GM18511 (cell line): ENCODE data around the gene DCT.

Experiments
- ATAC-seq: cut with Tn5 transposase; IDR thresholded peaks from one replicate; pipeline ENCODE4 v1.9.1; 2021; ENCODE audit warnings: mild to moderate bottlenecking, moderate library complexity; ENCODE audit not compliant: unreplicated experiment

DCT gene

DNA sequence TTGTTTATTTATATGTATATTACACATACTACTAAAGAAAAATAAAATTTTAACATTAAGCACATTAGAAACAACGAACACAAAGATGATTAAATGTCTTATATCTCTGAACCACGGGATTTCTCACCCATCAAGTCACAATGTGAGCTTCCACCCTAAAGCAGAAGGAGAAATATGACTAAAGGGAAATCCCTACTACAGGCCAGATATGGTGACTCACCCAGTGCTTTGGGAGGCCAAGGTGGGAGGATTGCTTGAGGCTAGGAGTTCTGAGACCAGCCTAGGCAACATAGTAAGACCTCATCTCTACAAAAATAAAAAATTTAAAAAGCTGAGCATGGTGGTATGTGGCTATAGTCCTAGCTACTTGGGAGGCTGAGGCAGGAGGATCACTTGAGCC, 24.6 kb downstream of the DCT start:
- no peak for ATAC-seq

- ATAC-seq = no peak
Observed at GRCh38 chr13:94454334-94454733, 25.1 kb downstream of the DCT start.

GRCh38 chr13:94444826-94445225, 34.7 kb downstream of the DCT start:
- no peak for ATAC-seq

GRCh38 chr13:94435604-94436226, 43.8 kb downstream of the DCT start:
- ATAC-seq = peak; percentile 74

DNA sequence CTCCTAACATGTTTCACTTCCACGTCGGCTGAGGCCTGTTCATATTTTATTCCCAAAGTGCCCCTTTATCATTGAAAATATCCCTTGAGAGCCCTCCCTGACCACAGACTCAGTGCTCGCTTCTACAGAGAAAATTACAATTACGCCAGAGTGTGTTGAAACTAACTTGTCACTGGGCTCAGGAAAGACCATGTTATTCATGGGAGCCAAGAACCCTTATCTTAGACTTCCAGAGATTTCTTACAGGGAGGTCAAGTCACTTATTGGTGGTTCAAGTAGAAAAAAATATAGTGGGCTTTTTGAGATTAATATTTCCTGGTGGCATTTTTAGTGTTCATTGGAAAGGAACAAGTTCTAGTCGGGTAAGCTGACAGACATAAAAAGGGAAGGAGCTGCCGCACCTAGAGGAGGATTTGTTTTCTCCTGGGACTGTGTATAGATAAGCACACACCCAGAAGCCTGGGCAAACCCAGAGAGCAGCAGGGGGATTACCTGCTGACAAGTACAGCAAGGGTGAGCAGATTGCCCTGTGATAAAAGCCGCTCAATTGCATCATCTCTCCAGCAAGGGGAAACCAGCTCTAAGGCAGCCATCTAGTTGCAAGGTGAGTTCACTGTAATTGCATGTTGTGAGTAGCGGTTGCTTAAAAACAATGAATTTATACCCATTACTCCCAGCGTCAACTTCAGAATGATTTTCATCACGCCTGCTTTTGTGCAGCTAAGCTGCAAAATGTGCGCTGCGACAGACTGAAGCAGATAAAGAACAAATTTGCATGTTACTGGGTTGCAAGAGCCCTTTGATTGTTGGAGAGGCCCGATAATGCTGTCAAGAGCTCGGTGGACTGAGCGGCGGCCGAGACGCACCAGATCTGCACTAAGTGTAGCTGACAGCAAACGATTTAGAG, 46.2 kb downstream of the DCT start:
- peak; percentile 73 for ATAC-seq

- no peak for ATAC-seq
Observed at GRCh38 chr13:94431987-94432386, 47.5 kb downstream of the DCT start.

DNA sequence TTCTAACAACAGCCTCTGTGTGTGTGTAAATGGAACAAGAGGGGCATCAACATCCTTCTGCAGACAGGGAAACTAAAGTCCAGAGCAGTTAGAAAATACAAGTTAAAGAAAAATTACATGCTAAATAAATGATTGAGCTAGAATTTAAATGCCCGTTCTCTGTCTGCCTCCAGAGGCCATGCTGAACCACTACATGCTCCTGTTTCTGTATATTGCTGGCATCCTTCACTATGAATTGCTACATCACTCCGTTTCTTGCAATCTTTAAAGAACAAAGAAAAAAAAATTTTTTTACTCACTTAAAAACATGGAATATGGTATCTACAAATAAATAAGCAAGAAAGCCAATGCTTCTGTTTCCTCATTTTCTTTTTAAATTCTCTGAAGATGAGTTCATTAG, 47.9 kb downstream of the DCT start:
- ATAC-seq = no peak

GRCh38 chr13:94427313-94427953, 52.0 kb downstream of the DCT start:
- no peak for ATAC-seq

DNA sequence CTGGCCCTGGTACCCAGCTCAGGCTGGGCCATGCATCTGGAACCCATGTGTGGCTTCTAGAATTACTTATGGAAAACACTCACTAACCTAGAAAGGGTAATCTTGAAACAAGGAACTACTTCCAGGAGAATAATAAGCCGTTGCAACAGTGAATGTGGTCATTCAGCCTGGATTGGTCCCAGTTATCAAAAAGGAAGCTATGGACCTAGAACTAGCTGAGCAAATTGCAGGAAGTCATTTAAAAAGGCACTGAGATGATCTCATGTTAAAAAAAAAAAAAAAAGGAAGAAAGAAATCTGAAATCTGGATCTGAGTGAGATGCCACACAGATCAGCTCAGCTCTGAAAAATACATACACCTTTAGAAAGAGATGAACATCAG, 59.6 kb downstream of the DCT start:
- no peak for ATAC-seq

- peak; percentile 64 for ATAC-seq
Observed at GRCh38 chr13:94419304-94419924, 60.1 kb downstream of the DCT start.

DNA sequence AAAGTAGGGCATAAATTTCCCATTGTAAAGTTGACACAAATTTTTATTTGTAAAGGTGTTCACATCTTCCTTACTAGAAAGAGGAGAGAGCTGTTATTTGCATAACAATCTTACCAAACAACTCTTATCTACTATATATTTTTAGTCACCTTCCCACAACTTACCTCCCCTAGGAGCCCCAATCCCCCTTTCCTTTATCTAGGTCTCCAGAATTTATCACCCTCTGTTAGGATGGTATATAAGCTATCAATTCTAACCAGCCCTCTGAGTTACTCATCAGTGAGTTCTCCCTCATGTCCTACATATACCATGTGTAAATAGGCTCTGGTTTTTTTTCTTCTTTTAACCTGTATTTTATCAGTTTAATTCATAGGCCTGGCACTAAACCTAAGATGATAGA, 62.2 kb downstream of the DCT start:
- ATAC-seq = no peak

- no peak for ATAC-seq
Observed at GRCh38 chr13:94416454-94417080, 62.9 kb downstream of the DCT start.

- no peak for ATAC-seq
Observed at GRCh38 chr13:94415500-94416237, 63.8 kb downstream of the DCT start.

DNA sequence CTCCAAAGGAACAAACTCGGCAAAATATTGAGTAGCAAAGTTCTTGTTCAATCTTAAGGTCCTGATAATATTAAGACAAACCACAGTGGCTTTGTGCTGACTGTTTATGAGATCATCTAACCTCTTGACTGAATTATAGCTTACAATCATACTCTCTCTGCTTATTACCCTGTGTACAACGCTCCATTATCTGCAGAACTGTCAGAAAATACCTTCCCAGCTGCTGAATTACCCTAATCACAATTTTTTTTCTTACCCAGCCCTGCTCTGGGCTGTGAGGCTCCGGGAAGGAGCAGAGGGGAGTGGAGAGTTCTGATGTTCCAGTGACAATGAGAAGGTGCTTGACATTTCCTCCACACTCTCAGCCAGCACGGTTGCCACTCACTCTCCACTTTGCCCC, 64.8 kb downstream of the DCT start:
- no peak for ATAC-seq

- no peak for ATAC-seq
Observed at GRCh38 chr13:94414141-94414540, 65.3 kb downstream of the DCT start.

- no peak for ATAC-seq
Observed at GRCh38 chr13:94413598-94413944, 65.9 kb downstream of the DCT start.

- ATAC-seq = no peak
Observed at GRCh38 chr13:94412870-94413597, 66.4 kb downstream of the DCT start.

DNA sequence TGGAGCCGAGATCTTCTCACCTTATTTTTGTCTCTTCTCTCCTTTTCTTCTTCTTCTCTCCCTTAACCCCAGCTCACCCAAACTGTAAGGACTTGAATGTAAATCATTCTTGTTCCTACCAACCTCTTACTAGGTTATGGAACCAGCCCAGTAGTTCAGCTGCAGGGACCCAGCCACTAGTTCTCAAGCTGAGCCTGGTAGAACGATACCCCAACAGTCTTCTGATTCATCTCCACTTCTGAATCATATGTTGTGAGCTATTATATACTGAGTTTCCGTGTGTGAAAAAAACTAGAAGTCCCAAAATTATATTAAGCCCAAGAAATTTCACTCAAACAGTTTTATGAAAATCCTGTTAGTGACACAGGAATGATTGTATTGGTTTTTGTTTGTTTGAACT, 67.7 kb downstream of the DCT start:
- ATAC-seq = no peak

DNA sequence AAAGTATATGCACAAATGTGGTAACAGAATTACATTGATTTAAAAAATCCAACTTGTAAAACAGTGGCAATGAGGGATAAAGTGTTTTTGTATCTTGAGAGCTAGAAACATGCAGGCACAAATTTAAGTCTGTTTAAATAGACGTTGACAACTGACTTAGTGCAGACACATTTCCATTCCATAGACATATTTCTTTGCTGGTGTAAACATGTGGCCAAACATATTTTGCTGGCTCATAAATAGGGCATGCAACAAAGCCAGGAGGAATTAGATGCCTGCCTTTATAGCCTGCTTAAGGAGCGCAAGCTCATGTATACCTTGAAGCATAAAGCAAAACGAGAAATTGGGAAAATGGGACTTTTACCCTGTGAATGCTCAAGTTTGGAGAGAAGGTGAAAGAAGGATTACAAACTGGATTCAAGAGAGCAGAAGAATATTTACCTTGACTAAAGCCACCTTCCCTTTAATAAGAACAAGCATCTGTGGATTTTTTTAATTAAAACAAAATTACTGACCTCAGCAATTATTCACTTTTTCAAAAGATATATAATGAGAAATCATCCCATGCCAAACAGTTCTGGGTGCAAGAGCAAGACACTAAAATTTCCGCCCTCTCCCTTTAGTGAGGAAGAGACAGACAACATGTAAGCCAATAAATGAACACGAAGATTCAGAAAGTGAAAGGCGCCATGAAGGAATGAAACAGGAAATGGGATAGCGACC, 71.0 kb downstream of the DCT start:
- no peak for ATAC-seq
